Measurements from ENCODE around the gene ATG2B.
"Not testable (repeated sequence)": the region's sequence is repeated elsewhere in the genome, so short reads cannot be mapped to it uniquely, and the experiment has no call there.

Gene ATG2B

DNA sequence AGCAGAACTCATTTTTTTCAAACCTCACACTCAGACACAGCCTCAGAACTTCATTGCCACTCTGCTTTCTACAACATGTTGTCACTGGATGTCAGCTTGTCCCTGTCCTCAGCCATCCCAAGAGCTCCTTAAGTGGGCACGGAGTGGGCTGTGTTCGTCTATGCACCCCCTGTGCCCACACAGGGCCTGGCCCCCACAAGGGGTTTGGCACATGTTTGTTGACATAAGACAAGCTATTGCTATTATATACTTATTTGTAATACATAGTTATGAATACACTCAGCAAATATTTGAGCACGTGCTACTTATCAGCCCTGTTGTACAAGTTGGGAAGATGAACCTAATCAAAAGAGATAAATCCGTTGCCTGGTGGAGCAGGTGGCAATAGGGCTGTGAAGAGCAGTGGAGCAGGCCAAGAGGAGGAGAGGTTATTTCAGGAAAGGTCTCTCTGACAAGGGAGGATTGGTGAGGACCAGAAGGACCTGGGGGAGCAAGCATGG is 111.4 kb downstream of the ATG2B start:
- no peak for DNase-seq

DNA sequence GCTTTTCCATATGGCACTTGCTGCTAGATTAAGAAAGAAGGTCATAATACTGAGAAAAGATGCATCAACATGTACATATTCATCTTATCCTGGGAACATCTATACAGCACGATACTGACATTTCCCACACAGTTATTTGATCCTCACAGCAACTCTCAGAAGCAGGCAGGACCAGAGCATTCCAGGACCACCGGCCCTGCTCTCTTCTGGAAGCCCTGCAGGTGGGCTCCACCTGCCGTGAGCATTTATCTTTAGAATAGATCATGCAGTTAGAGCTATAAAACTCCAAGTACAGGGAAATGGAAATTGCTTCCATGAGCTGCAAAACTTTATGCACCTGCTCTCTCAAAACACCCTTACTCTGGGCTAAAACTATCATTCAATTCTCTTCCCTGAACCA is 112.7 kb downstream of the ATG2B start:
- no peak for DNase-seq

DNA sequence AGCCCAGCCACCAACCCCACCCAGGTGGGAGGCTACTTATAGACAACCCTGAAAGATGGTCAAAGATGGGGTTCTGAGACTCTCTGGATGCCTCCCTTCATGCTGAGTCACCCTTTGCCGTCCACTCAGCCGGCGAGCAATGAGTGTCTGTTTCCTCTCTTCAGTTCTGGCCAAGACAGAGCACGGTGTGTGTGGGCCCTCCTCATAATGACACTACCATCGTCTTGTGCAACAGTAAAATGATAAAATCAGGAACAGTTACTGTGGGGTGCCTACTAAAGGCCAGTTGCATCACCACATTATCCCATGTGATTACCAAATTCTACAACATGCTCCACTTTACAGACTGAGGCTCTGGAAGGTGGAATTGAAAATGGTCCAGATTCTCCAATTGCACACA is 114.1 kb downstream of the ATG2B start:
- DNase-seq, result no peak

GRCh38 chr14:96247031-96247430 is 116.1 kb downstream of the ATG2B start:
- DNase-seq, result no peak

DNA sequence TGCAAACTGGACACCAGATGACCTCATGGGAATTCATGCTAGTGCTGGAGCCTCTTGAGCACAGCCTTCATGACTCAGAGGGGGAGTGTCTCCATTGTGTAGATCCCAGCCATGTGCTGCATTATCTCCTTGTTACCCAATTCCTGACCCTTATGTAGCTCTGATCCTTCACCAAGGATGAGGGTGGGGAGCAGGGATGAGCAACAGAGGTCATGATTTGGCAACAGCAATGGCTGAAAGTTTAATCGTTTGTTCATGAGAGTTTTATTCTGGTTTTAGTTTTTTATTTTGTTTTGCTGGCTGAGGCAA is 116.6 kb downstream of the ATG2B start:
- DNase-seq, result no peak

GRCh38 chr14:96245710-96246538 is 117.2 kb downstream of the ATG2B start:
- DNase-seq, result no peak

- not testable (repeated sequence) for DNase-seq
These were observed 118.1 kb downstream of the ATG2B start for GRCh38 chr14:96245074-96245473.

- no peak for DNase-seq
These were observed 119.4 kb downstream of the ATG2B start for GRCh38 chr14:96243785-96244184.

- DNase-seq, result no peak
These were observed 121.0 kb downstream of the ATG2B start for GRCh38 chr14:96242126-96242525.

GRCh38 chr14:96240641-96241040 is 122.5 kb downstream of the ATG2B start:
- DNase-seq, result no peak

DNA sequence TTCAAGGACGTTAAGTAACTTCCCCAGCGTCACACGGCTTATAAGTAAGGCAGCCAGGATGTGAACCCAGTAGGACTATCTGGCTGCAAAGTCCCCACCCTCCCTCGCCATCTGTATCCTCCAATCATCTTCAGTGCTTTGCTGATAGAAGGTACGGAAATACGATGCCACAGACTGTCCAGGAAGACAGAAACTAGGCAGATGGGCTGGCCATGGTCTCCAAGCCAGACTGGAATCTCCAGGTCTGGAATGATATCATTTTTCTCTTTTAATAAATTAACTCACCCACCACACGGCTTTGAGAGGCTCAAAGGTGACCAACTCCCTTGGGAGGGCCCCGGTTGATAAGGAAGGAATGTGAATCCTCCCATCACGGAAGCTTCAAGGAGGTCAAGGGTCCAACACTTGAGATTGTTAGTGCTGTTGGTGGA is 123.4 kb downstream of the ATG2B start:
- no peak for DNase-seq

DNA sequence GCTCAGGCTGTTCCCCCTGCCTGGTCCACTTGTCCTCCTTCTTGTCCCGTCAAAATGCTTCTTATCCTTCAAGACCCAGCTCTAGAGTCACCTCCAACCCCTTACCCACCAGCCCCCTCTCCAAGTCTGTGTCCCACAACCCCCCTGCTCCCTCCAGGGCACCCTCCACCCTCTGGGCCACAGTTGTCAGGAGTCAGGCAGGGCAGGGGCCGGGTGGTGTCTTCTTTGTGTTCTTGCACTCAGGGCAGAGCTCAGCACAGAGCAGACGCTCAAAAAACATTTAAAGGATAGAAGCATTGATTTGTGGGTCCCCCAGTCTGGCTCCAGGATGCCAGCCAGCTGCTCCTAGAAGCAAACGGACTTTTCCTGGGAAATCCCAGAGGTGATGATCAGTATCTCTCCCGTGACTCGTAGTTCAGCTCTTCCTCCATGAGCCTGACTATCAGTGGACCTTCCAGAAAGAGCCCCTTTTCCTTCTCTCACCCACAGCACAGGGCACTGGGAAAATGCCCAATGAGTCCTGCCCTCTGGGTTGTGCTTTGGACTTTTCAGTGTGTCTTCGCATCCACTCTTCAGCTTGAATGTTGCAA is 124.4 kb downstream of the ATG2B start:
- no peak for DNase-seq

DNA sequence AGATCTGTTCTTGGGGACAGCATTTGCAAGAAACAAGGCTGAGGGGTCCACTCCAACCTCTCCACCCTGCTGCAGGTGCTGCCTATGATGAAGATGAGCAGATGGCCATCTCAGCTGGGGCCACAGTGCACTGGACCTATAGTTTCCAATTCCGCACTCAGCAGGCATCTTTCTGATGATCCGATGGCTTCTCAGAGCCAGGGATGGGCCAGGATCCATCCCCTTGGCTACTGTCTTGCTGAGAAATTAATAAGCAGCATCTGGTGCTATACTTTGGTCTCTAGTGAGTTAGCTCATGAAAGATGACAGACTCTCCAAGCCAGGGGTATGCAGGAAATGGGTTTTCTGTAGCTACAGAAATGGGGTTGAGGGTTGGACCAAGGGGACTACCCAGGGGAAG is 125.5 kb downstream of the ATG2B start:
- DNase-seq, result no peak

- no peak for DNase-seq
These were observed 127.7 kb downstream of the ATG2B start for GRCh38 chr14:96235426-96235825.

DNA sequence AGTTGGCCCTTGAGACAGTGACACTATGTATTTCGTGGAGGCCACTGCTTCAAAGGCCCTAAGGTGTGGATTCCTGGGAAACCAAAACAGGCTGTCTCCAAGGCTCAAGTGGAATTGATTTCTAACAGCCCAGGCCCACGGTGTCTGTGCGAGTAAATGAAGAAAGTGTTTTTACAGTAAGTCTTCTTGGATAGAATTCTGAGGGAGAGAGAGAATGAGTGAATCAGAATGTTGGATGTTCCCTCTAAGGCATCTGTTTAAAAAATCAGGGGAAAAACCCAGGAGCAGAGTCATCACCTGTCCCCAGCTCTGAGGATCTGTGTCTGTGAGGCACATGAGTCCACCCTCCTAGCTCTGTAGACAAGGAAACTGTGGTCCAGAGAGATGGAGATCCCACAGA is 129.5 kb downstream of the ATG2B start:
- DNase-seq, result no peak

GRCh38 chr14:96232506-96232905 is 130.6 kb downstream of the ATG2B start:
- no peak for DNase-seq

GRCh38 chr14:96231526-96232130 is 131.5 kb downstream of the ATG2B start:
- DNase-seq, result no peak

DNA sequence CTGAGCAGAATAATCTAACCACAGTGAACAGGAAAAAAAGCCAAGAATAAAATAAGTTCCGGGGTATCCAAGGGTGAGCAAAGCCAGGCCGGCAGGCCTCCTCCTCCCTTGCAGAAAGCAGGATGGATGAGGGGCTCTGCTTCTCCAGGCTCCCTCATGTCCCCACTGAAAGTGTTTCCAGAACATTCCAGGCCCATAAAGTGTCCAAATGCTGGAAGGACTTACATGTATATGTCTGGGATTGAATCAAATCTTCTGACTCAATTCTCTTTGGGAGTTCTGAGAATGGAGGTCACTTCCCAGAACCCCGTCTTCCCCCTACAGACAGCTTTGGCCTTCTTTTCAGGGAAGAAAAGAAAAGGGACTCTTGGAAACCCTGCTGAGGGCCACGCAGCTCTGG is 132.1 kb downstream of the ATG2B start:
- DNase-seq, result no peak

DNA sequence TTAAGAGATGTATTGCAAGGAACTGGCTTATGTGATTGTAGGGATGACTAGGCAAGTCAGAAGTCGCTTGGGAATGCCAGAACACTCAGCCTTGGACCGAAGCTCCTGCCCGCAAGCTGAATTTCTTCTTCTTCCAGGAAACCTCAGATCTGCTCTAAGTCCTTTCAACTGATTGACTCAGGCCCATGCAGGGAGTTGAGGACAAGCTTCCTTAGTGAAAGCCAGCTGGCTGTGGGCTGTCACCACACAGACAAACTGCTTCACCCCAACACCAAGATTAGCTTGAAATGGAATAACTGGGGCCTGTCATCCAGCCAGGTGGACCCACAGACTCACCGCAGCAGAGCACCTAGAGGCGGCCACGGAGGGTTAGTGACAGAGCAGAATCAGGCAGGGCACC is 133.8 kb downstream of the ATG2B start:
- DNase-seq, result no peak

Data from NCI-H2081 (cell line).